K562 (cell line): ENCODE results near the gene ZKSCAN4. TPM values are rescaled to one million over a fixed set of nuclear protein-coding genes. Genes with fewer than 3 reads are reported as not detected.

Experiments
- CBX1 ChIP-seq: sonication (generic); IDR thresholded peaks from 2 replicates; pipeline ENCODE4 v1.6.1; 2016; ENCODE audit warnings: antibody characterized with exemption, low read depth, mild to moderate bottlenecking
- GATAD2B ChIP-seq: fragments of 450-650 bp; IDR thresholded peaks from 2 replicates; pipeline ENCODE4 v1.6.1; 2017; ENCODE audit warnings: mild to moderate bottlenecking, borderline replicate concordance
- KDM4B ChIP-seq, 2 experiments: fragments of 450-650 bp in 1 of 2; sonication (generic) in 1 of 2; IDR thresholded peaks; 2 replicates each; pipeline ENCODE4 v1.6.1; 2016 to 2017; ENCODE audit warnings: borderline replicate concordance in 2 of 2, antibody characterized with exemption in 1 of 2, low read depth in 1 of 2, mild to moderate bottlenecking in 1 of 2
- LCOR ChIP-seq: sonication (generic); formaldehyde crosslinking; IDR thresholded peaks from 2 replicates; pipeline ENCODE4 v1.8.0; 2022; ENCODE audit warnings: mild to moderate bottlenecking, missing genetic modification reagents
- MAFG ChIP-seq: fragments of 450-650 bp; conservative IDR thresholded peaks from 2 replicates; pipeline ENCODE4 v1.6.1; 2016; ENCODE audit warnings: missing genetic modification characterization, missing compliant biosample characterization
- MBD2 ChIP-seq: sonication (generic); IDR thresholded peaks from 2 replicates; pipeline ENCODE4 v1.6.1; 2016; ENCODE audit warnings: low read depth, borderline replicate concordance
- NELFE ChIP-seq: IDR thresholded peaks from 2 replicates; pipeline ENCODE4 v1.6.1; 2011; ENCODE audit warnings: mild to moderate bottlenecking; ENCODE audit not compliant: insufficient read depth, insufficient read length
- RBM15 ChIP-seq: fragments of 200-400 bp; formaldehyde crosslinking; IDR thresholded peaks from 2 replicates; pipeline ENCODE4 v1.6.1; 2018; ENCODE audit warnings: mild to moderate bottlenecking, low read length, moderate library complexity; ENCODE audit not compliant: insufficient read depth
- SIN3A ChIP-seq, 2 experiments: fragments of 150-350 bp in 1 of 2; IDR thresholded peaks; 2 replicates each; pipeline ENCODE4 v1.6.1; 2011 to 2016; ENCODE audit warnings: borderline replicate concordance in 2 of 2, low read depth in 2 of 2, low read length in 2 of 2, mild to moderate bottlenecking in 2 of 2, moderate library complexity in 2 of 2; ENCODE audit not compliant: control insufficient read depth in 1 of 2
- SMC3 ChIP-seq: conservative IDR thresholded peaks from 2 replicates; pipeline ENCODE4 v1.6.1; 2011; ENCODE audit warnings: low read depth, low read length, improper control_type of control experiment; ENCODE audit not compliant: insufficient read depth
- SREBF1 ChIP-seq: fragments of 150-350 bp; IDR thresholded peaks from 2 replicates; pipeline ENCODE4 v1.6.1; 2014; ENCODE audit warnings: antibody characterized with exemption, low read depth, low read length, borderline replicate concordance
- TAF7 ChIP-seq: fragments of 450-650 bp; IDR thresholded peaks from 2 replicates; pipeline ENCODE4 v1.6.1; 2016; ENCODE audit warnings: missing genetic modification characterization, missing compliant biosample characterization
- TBL1XR1 ChIP-seq, 2 experiments: IDR thresholded peaks; 2 replicates each; pipeline ENCODE4 v1.6.1; 2012; ENCODE audit warnings: improper control_type of control experiment in 2 of 2, low read length in 2 of 2, mild to moderate bottlenecking in 1 of 2
- TEAD4 ChIP-seq, 2 experiments: sonication (generic) in 1 of 2; formaldehyde crosslinking in 1 of 2; IDR thresholded peaks; 2 replicates each; pipeline versions ENCODE4 v1.6.1 to v1.8.0; 2012 to 2022; ENCODE audit warnings: borderline replicate concordance in 1 of 2, inconsistent platforms in 1 of 2, low read length in 1 of 2, mild to moderate bottlenecking in 1 of 2, missing genetic modification reagents in 1 of 2
- XRCC5 ChIP-seq: fragments of 200-400 bp; formaldehyde crosslinking; IDR thresholded peaks from 2 replicates; pipeline ENCODE4 v1.6.1; 2017; ENCODE audit warnings: low read depth, mild to moderate bottlenecking, low read length
- ZNF384 ChIP-seq: IDR thresholded peaks from 2 replicates; pipeline ENCODE4 v1.6.1; 2012; ENCODE audit warnings: low read depth, low read length, improper control_type of control experiment
- ZNF408 ChIP-seq: fragments of 250-450 bp; sonication (Bioruptor Pico); IDR thresholded peaks from 2 replicates; pipeline ENCODE4 v1.4.0; 2020; ENCODE audit warnings: low read depth, mild to moderate bottlenecking, moderate library complexity
- ZNF766 ChIP-seq: fragments of 200-800 bp; sonication (Bioruptor generic); conservative IDR thresholded peaks from 2 replicates; pipeline ENCODE4 v1.6.1; 2016; ENCODE audit warnings: missing genetic modification characterization, missing compliant biosample characterization
- polyA plus RNA-seq, 8 experiments: library from polyadenylated mRNA; depleted of rRNA in 4 of 8; stranded (reverse) in 5 of 8; unstranded in 3 of 8; fragments of >200 nt; fragmentation: Nextera tagmentation in 2 of 8; fragmentation: Illumina TruSeq in 1 of 8; extraction: Ambion mirVana in 2 of 8; extraction: Trizol in 1 of 8; gene quantifications; 2 replicates each; pipeline versions ENCODE4 v1.2.1 to v1.2.3, GENCODE V29; 2011 to 2014; ENCODE audit warnings: inconsistent platforms in 1 of 8, missing spikeins in 1 of 8
- total RNA-seq, 7 experiments: library from RNA; depleted of rRNA in 6 of 7; stranded (reverse); fragments of >200 nt in 6 of 7; fragmentation: Illumina TruSeq in 2 of 7; extraction: Trizol in 2 of 7; gene quantifications; 2 replicates each; pipeline versions ENCODE4 v1.2.1 to v1.2.3, GENCODE V29; 2011 to 2021; ENCODE audit warnings: low replicate concordance in 1 of 7
- TF ChIP-seq, protein P1 (sequence below): fragments of 250-450 bp; sonication (Bioruptor Pico); IDR thresholded peaks from 2 replicates; pipeline ENCODE4 v1.9.0; 2021; ENCODE audit warnings: mild to moderate bottlenecking
- TF ChIP-seq, protein P2 (sequence below), 2 experiments: fragments of 450-650 bp; conservative IDR thresholded peaks; 2 replicates each; pipeline ENCODE4 v1.6.1; 2017; ENCODE audit warnings: mild to moderate bottlenecking in 2 of 2, moderate library complexity in 2 of 2
- TF ChIP-seq, protein P3 (sequence below): fragments of 450-650 bp; conservative IDR thresholded peaks from 2 replicates; pipeline ENCODE4 v1.6.1; 2016; ENCODE audit warnings: missing genetic modification characterization, low read depth, mild to moderate bottlenecking, control low read depth, missing compliant biosample characterization

The ZKSCAN4 gene
- total and polyA plus RNA-seq, 9 of the 15 experiments (the other 6 are each of a cell fraction or from before 2014, with no cell fraction given): 1.2 to 5.3 (median 4.7) TPM

DNA sequence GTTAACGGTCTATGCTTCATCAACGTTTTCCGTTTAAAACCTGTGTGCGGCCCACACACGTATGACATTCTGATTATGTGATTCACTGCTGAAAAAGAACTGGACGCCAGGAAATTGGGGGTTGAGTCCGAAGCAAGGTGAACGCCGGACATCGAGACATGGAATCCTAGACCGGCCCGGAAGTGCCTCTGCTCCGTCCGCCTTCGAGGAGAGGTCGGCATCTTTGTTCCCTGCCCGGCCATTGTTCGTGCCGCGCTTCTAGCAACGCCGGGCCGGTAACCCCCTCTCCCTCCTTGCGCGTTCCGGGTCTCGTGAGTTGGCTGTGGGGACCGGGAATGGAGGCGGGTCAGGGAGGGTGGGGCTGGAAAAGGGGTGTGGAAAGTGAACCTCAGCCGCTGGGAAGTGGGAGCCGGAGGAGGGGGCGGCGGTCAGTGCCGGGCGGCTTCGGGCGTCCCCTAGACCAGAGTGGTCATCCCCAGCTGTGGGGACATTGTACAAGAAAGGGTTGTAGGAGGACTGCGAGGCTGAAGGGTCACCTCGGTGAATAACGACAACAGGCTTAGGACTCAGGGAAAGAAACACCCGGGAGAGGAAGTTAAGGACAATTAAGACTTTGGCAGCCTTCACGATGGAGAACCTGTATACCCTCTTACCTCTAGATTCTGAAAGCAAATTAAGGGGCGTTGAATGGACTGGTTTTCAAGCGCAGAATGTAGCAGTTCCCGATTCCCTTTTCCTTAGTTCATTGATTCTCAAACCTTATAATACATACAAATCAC is 26.8 kb downstream of the ZKSCAN4 start, which contains the start of gene ZSCAN9 (continued):
- TF ChIP-seq TEAD4 (IDR thresholded peaks at IDR 0.05; ENCODE audit: low read length) (peak; percentile 71), TEAD4 (CRISPR knock-in tag; IDR thresholded peaks at IDR 0.05; ENCODE audit: borderline replicate concordance) (no peak), ZNF384 (peak; percentile 19; the same call in 1 of the 2 replicates), KDM4B (IDR thresholded peaks at IDR 0.05; ENCODE audit: borderline replicate concordance in 2 of 2, low read depth in 1 of 2) (peak in 1 of 2 experiments; percentile 98; a peak in 2 of 4 replicates), SREBF1 (peak; percentile 52; the same call in 1 of the 2 replicates), SMC3 (0 out of 2 replicates have a peak, but pooled peaks have one; percentile 29), NELFE (no peak), GATAD2B (peak; percentile 42; the same call in 1 of the 2 replicates), MAFG (no peak), CBX1 (0 out of 2 replicates have a peak, but pooled peaks have one; percentile 60), MBD2 (peak; percentile 87), ZNF408 (no peak), TBL1XR1 (IDR thresholded peaks at IDR 0.05; ENCODE audit: low read length in 2 of 2) (peak; percentile 27 to 74; a peak in 2 of 4 replicates), XRCC5 (peak; percentile 91), ZNF766 (CRISPR knock-in tag) (peak; percentile 53; the same call in 1 of the 2 replicates), SIN3A (IDR thresholded peaks at IDR 0.05; ENCODE audit: borderline replicate concordance in 2 of 2, control insufficient read depth in 1 of 2, low read depth in 2 of 2, low read length in 2 of 2) (peak; percentile 63 to 92; a peak in 2 of 4 replicates), LCOR (CRISPR knock-in tag) (peak; percentile 93), RBM15 (no peak), TAF7 (tag) (peak; percentile 95)
- TF ChIP-seq, protein P1, sequence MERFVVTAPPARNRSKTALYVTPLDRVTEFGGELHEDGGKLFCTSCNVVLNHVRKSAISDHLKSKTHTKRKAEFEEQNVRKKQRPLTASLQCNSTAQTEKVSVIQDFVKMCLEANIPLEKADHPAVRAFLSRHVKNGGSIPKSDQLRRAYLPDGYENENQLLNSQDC (CRISPR knock-in tag): peak; percentile 67; the same call in 1 of the 2 replicates
- TF ChIP-seq, protein P2, sequence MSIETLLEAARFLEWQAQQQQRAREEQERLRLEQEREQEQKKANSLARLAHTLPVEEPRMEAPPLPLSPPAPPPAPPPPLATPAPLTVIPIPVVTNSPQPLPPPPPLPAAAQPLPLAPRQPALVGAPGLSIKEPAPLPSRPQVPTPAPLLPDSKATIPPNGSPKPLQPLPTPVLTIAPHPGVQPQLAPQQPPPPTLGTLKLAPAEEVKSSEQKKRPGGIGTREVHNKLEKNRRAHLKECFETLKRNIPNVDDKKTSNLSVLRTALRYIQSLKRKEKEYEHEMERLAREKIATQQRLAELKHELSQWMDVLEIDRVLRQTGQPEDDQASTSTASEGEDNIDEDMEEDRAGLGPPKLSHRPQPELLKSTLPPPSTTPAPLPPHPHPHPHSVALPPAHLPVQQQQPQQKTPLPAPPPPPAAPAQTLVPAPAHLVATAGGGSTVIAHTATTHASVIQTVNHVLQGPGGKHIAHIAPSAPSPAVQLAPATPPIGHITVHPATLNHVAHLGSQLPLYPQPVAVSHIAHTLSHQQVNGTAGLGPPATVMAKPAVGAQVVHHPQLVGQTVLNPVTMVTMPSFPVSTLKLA (conservative IDR thresholded peaks at IDR 0.05): peak; percentile 58 to 81; a peak in 3 of 4 replicates
- TF ChIP-seq, protein P3, sequence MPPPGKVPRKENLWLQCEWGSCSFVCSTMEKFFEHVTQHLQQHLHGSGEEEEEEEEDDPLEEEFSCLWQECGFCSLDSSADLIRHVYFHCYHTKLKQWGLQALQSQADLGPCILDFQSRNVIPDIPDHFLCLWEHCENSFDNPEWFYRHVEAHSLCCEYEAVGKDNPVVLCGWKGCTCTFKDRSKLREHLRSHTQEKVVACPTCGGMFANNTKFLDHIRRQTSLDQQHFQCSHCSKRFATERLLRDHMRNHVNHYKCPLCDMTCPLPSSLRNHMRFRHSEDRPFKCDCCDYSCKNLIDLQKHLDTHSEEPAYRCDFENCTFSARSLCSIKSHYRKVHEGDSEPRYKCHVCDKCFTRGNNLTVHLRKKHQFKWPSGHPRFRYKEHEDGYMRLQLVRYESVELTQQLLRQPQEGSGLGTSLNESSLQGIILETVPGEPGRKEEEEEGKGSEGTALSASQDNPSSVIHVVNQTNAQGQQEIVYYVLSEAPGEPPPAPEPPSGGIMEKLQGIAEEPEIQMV: peak; percentile 89
